Measurements from ENCODE around the gene SYT11. TPM values are rescaled to one million over a fixed set of nuclear protein-coding genes. Genes with fewer than 3 reads are reported as not detected.

Gene SYT11
- total and polyA plus RNA-seq, 4 donors, result 0.91 to 22.4 (median 8.1) TPM

DNA sequence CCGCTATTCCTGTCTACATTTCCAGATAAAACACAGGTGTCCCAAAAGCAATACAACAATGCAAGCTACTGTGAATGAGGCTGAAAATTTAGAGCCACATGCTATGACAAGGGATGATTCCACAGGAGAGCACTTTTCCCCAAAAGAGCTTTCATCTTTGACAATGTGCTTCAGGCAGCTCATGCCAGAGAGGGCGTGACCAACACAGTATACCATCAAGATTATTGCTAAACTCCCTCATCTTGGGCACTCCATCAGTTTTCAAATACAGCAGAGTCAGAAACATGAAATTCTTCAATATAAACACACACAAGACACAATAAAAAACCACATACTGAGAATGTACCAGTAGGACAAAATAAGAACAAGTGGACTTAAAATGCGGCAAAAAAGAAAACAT is 9.0 kb upstream of the SYT11 start:
- 90 to 92% methylated on average over 3 of the region's 3 CpGs for WGBS, 2 donors
- peaks cover 0 to 4% (median 0%) of the 10 kb centered on the region in 5 donors for H3K4me1 ChIP-seq (ENCODE audit: control insufficient read depth in 5 of 5, insufficient read depth in 5 of 5, low read length in 5 of 5)
- H3K4me3 ChIP-seq, result no peak overlapping the region
- no peak for ATAC-seq (ENCODE audit: insufficient read depth, low FRiP score)
- H3K9me3 ChIP-seq (ENCODE audit: control insufficient read depth in 4 of 4, insufficient read depth in 3 of 4, low read length in 3 of 4), result no peaks in the 10 kb centered on the region
- no peaks in the 10 kb centered on the region for H3K27me3 ChIP-seq (ENCODE audit: control insufficient read depth in 3 of 3, insufficient read depth in 3 of 3, low read length in 2 of 3)
- H3K27ac ChIP-seq (ENCODE audit: low read depth in 1 of 2, low read length in 1 of 2), result no peak overlapping the region
- TF ChIP-seq, protein P1, sequence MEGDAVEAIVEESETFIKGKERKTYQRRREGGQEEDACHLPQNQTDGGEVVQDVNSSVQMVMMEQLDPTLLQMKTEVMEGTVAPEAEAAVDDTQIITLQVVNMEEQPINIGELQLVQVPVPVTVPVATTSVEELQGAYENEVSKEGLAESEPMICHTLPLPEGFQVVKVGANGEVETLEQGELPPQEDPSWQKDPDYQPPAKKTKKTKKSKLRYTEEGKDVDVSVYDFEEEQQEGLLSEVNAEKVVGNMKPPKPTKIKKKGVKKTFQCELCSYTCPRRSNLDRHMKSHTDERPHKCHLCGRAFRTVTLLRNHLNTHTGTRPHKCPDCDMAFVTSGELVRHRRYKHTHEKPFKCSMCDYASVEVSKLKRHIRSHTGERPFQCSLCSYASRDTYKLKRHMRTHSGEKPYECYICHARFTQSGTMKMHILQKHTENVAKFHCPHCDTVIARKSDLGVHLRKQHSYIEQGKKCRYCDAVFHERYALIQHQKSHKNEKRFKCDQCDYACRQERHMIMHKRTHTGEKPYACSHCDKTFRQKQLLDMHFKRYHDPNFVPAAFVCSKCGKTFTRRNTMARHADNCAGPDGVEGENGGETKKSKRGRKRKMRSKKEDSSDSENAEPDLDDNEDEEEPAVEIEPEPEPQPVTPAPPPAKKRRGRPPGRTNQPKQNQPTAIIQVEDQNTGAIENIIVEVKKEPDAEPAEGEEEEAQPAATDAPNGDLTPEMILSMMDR (IDR thresholded peaks at IDR 0.05; ENCODE audit: control extremely low read depth, extremely low read depth), result no peak
- DNase-seq, result no peak
- peak overlapping the region in 1 of 2 donors; percentile 3 for H3K9ac ChIP-seq (ENCODE audit: insufficient read depth in 1 of 2, low read length in 2 of 2)
- H3K36me3 ChIP-seq (ENCODE audit: control insufficient read depth in 4 of 4, insufficient read depth in 4 of 4, low read length in 4 of 4), result peaks cover 20 to 36% (median 26%) of the 10 kb centered on the region in 4 donors

DNA sequence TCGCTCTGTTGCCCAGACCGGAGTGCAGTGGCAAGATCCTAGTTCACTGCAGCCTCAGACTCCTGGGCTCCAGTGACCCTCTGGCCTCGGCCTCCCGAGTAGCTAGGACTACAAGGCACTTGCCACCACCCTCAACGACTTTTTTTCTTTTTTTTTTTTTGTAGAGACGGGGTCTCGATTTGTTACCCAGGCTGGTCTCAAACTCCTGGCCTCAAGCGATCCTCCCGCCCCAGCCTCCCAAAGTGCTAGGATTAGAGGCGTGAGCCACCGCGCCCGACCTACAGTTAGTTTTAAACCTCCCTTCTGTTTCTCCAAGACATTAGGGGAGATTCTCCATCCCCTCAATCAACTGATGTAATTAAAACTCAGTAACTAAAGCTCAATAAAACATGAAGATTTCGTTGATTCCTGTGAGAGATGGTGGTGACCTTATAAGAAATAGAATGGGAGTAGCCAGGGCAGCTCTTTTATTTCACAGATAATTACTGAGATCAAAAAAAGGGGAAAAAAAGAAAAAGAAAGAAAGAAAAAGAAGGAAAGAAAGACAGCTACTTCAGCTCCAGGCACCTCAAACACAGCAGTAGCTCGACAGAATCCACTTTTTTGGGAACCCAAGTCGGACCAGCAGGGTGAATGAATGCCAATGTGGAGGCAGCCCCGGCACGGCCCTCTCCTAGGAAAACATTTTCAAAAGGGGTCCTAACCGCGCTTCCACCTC is 3.0 kb upstream of the SYT11 start:
- TF ChIP-seq, protein P1 (IDR thresholded peaks at IDR 0.05; ENCODE audit: control extremely low read depth, extremely low read depth), result no peak
- H3K27me3 ChIP-seq (ENCODE audit: control insufficient read depth in 3 of 3, insufficient read depth in 3 of 3, low read length in 2 of 3), result no peaks in the 10 kb centered on the region
- peak overlapping the region; percentile 85 for H3K4me3 ChIP-seq
- peaks cover 15 to 21% (median 18%) of the 10 kb centered on the region in 4 donors for H3K36me3 ChIP-seq (ENCODE audit: control insufficient read depth in 4 of 4, insufficient read depth in 4 of 4, low read length in 4 of 4)
- H3K9me3 ChIP-seq (ENCODE audit: control insufficient read depth in 4 of 4, insufficient read depth in 3 of 4, low read length in 3 of 4), result no peaks in the 10 kb centered on the region
- no peak for DNase-seq
- ATAC-seq (ENCODE audit: insufficient read depth, low FRiP score), result no peak
- peak overlapping the region; percentile 67 to 73 for H3K9ac ChIP-seq (ENCODE audit: insufficient read depth in 1 of 2, low read length in 2 of 2)
- peak overlapping the region; percentile 82 to 87 for H3K27ac ChIP-seq (ENCODE audit: low read depth in 1 of 2, low read length in 1 of 2)
- WGBS, 2 donors, result 52 to 58% methylated on average over 20 of the region's 20 CpGs
- H3K4me1 ChIP-seq (ENCODE audit: control insufficient read depth in 5 of 5, insufficient read depth in 5 of 5, low read length in 5 of 5), result peaks cover 0 to 26% (median 5%) of the 10 kb centered on the region in 5 donors

DNA sequence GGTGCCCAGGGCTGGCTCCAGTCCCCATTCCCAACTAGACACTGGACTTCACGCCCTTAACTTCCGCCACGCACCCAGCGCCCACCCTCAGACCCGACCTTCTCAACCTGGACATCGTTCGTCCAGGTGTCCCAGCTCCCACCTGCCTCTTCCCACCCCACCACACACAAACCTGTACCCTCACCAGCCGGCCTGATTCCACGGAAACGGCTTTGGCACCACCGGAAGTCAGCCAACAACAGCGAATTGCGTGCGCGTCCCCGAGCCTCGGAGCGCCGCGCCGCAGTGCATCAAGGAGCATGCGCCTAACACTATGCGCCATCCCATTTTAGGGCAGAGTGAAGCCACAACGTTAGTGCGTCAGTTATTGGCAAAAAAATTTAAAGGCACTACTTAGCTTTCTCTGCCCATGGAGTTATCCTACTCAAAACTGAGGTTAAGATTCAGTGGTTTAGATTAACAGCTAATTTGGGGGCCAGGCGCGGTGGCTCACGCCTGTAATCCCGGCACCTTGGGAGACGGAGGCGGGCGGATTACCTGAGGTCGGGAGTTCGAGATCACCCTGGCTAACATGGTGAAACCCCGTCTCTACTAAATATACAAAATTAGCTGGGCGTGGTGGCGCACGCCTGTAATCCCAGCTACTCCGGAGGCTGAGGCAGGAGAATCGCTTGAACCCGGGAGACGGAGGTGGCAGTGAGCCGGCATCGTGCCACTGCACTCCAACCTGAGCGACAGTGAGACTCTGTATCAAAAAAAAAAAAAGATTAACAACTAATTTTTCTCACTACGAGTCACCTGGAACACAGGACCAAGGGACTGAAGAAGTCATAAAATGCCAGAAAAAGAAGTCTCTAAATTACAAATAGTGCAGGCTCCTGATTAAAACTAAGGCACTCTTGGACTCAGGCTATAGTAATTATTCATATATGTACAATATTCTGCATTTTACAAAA is 2.1 kb upstream of the SYT11 start, which contains the start of gene GON4L:
Gene GON4L (minus strand): TSS at position 240 of the 956 bp plus-strand sequence. CDS start 3,434 bp downstream, outside the sequence.
- Histone ChIP-seq H3K9me3 (ENCODE audit: control insufficient read depth in 4 of 4, insufficient read depth in 3 of 4, low read length in 3 of 4) (no peaks in the 10 kb centered on the region), H3K9ac (ENCODE audit: insufficient read depth in 1 of 2, low read length in 2 of 2) (peak within 1 kb of the TSS; percentile 67 to 73), H3K4me3 (peak within 1 kb of the TSS; percentile 85), H3K4me1 (ENCODE audit: control insufficient read depth in 5 of 5, insufficient read depth in 5 of 5, low read length in 5 of 5) (peaks cover 0 to 26% (median 5%) of the 10 kb centered on the region in 5 donors), H3K36me3 (ENCODE audit: control insufficient read depth in 4 of 4, insufficient read depth in 4 of 4, low read length in 4 of 4) (peaks cover 11 to 18% (median 15%) of the 10 kb centered on the region in 4 donors), H3K27me3 (ENCODE audit: control insufficient read depth in 3 of 3, insufficient read depth in 3 of 3, low read length in 2 of 3) (no peaks in the 10 kb centered on the region), H3K27ac (ENCODE audit: low read depth in 1 of 2, low read length in 1 of 2) (peak within 1 kb of the TSS; percentile 82 to 87)
- DNase-seq, result peak; percentile 91 to 98 (median 96)
- TF ChIP-seq, protein P1 (IDR thresholded peaks at IDR 0.05; ENCODE audit: control extremely low read depth, extremely low read depth), result no peak
- 10 to 16% methylated on average over 42 to 46 of the region's 46 CpGs for WGBS, 2 donors
- peak; percentile 90 for ATAC-seq (ENCODE audit: insufficient read depth, low FRiP score)

Measured in lung (tissue), 12 donors.